ENCODE measurements around the gene AK5.

Gene AK5

DNA sequence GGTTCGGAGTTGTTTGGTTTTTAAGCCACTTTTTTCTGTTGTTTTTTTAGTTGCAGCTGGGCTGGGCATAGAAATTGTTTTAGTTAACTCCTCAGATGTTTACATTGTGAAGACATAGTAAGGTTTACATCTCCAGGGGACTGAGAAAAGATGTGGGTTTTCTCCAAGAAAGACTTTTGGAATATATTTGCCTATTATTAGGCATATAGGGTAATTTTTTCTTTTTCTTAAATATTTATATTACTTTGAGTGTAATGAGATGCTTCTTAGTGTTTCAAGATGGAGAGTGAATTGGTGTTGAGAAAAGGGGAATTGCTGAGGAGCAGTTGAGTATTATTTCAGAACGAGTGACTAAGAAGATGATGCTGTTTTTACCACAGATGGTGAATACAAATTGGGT is 36.0 kb upstream of the AK5 start:
- POLR2A ChIA-PET = no interaction called here
- no peak for DNase-seq (ENCODE audit: low read depth, low spot score)
- TF ChIP-seq, protein P1, sequence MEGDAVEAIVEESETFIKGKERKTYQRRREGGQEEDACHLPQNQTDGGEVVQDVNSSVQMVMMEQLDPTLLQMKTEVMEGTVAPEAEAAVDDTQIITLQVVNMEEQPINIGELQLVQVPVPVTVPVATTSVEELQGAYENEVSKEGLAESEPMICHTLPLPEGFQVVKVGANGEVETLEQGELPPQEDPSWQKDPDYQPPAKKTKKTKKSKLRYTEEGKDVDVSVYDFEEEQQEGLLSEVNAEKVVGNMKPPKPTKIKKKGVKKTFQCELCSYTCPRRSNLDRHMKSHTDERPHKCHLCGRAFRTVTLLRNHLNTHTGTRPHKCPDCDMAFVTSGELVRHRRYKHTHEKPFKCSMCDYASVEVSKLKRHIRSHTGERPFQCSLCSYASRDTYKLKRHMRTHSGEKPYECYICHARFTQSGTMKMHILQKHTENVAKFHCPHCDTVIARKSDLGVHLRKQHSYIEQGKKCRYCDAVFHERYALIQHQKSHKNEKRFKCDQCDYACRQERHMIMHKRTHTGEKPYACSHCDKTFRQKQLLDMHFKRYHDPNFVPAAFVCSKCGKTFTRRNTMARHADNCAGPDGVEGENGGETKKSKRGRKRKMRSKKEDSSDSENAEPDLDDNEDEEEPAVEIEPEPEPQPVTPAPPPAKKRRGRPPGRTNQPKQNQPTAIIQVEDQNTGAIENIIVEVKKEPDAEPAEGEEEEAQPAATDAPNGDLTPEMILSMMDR (IDR thresholded peaks at IDR 0.05; ENCODE audit: insufficient read depth, low read length, missing control alignments) = no peak
- H3K4me3 ChIP-seq (ENCODE audit: low read depth, low read length) = no peak overlapping the region
- CTCF ChIA-PET = interaction anchor here (0.9 to 1.0 kb wide), 2 partner anchors 8 to 10 kb away, joined by 3 read pairs; no protein-coding TSS in a partner anchor

DNA sequence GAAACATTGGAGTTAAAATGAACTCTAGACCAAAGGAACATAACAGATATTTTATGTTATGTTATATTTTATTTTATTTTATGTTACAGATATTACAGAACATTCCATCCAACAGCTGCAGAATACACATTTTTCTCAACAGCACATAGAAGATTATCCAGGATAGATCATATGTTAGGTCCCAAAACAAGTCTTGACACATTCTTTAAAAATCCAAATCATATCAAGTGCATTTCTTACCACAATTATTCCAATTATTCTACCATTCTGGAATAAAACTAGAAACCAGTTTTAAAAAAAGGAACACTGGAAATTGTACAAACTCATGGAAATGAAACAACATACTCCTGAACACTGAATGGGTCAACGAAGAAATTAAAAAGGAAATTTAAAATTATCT is 31.7 kb upstream of the AK5 start:
- no peak for DNase-seq (ENCODE audit: low read depth, low spot score)
- POLR2A ChIA-PET = no interaction called here
- no peak overlapping the region for H3K4me3 ChIP-seq (ENCODE audit: low read depth, low read length)
- TF ChIP-seq, protein P1 (IDR thresholded peaks at IDR 0.05; ENCODE audit: insufficient read depth, low read length, missing control alignments) = no peak
- CTCF ChIA-PET = no interaction called here

DNA sequence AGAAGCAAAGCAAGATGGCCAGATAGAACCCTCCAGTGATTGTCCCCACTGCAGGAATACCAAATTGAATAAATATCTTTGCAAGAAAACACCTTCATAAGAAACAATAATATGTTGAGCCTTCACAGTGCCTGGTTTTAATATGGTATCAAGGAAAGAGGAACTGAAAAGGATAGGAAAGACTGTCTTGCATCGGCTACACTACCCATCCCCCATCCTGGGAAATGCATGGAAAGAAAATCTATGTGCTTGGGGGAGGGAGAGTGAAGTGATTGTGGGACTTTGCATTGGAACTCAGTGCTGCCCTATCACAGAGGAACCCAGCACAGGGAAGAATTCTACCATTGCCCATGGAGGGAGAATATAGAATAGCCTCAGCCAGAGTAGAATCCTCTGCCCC is 28.6 kb upstream of the AK5 start:
- H3K4me3 ChIP-seq (ENCODE audit: low read depth, low read length) = no peak overlapping the region
- POLR2A ChIA-PET = no interaction called here
- TF ChIP-seq, protein P1 (IDR thresholded peaks at IDR 0.05; ENCODE audit: insufficient read depth, low read length, missing control alignments) = no peak
- CTCF ChIA-PET = interaction anchor here (1.2 kb wide), 1 partner anchor 8 kb away, joined by 3 read pairs; no protein-coding TSS in a partner anchor
- DNase-seq (ENCODE audit: low read depth, low spot score) = no peak

DNA sequence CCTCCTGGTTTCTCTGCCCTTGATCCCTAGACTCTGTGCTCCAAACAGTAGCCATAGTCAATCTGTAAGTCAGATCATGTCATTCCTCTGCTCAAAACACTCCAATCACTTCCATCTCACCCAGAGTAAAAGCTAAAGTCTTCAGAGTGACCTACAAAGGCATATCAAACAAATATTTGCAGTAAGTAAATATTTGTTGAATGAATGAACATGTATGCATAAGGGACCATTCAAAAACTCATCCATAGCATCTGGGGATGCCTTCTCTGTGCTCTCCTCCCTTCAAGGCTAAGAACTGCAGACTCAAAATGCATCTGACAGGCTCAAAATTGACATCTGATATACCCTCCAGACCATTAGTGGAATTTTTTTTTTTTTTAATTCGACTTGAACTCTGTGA is 18.1 kb upstream of the AK5 start:
- no peak for DNase-seq (ENCODE audit: low read depth, low spot score)
- TF ChIP-seq, protein P1 (IDR thresholded peaks at IDR 0.05; ENCODE audit: insufficient read depth, low read length, missing control alignments) = no peak
- POLR2A ChIA-PET = no interaction called here
- no peak overlapping the region for H3K4me3 ChIP-seq (ENCODE audit: low read depth, low read length)
- CTCF ChIA-PET = no interaction called here

DNA sequence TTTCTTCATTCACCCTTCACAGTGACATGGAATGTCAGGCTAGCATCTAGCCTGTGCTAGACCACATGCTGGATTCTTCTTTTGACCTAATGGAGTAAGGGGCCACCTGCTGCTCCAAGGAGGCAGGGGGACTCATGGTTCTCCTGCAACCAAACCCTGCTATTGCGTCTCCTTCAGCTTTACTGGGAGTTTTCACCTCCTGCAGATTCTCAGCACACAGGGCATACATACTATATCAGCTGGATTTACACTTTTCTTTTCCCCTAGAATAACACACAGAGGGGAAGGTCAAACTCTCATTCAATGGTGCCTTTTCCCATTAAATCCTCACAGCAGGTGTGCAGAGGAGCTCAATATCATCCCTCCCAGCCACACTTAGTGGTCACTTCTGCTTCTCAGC is 16.6 kb upstream of the AK5 start:
- ChIA-PET CTCF (no interaction called here), POLR2A (no interaction called here)
- H3K4me3 ChIP-seq (ENCODE audit: low read depth, low read length) = no peak overlapping the region
- DNase-seq (ENCODE audit: low read depth, low spot score) = no peak
- TF ChIP-seq, protein P1 (IDR thresholded peaks at IDR 0.05; ENCODE audit: insufficient read depth, low read length, missing control alignments) = no peak

DNA sequence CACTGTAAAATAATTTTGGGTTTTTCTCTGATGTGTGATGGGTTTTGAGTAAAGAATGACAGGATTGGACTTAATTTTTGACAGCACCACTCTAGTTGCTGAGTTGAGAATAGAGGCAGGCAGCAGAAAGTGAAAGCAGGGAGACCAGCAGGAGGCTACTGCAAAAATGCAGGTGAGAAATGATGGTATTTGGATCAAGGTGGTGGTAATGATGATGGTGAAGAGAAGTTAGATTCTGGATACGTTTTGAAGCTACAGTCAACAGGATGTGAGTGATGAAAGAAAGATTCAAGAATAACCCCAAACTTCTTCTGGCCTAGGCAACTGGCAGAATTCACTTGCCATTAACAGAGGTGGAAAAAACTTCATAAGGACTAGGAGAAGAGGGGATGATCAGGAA is 14.8 kb upstream of the AK5 start:
- ChIA-PET POLR2A (no interaction called here), CTCF (no interaction called here)
- H3K4me3 ChIP-seq (ENCODE audit: low read depth, low read length) = no peak overlapping the region

More for the DNA sequence above, 14.8 kb upstream of the AK5 start:
- TF ChIP-seq, protein P1 (IDR thresholded peaks at IDR 0.05; ENCODE audit: insufficient read depth, low read length, missing control alignments) = no peak
- DNase-seq (ENCODE audit: low read depth, low spot score) = no peak
